NOMO-1 treated with dmso at 0.1 percent for 144 hours (cell line): ENCODE data around the gene ELP4.

ENCODE experiments used
- DNase-seq: peaks from one replicate; lab custom pipeline; 2025; ENCODE audit not compliant: unreplicated experiment; lab: John Stamatoyannopoulos, UW

Gene ELP4

GRCh38 chr11:31809541-31809856, 299.9 kb downstream of the ELP4 start:
- DNase-seq: no peak

- no peak for DNase-seq
Observed at GRCh38 chr11:31809857-31810778, 300.6 kb downstream of the ELP4 start.

- peak; percentile 91 for DNase-seq
Observed at GRCh38 chr11:31810779-31811647, 301.4 kb downstream of the ELP4 start, which contains the start of gene PAX6. Gene PAX6 (minus strand): TSS chr11:31811322. CDS start chr11:31806411, 4,911 bp downstream.

GRCh38 chr11:31812383-31813381, 303.1 kb downstream of the ELP4 start:
- DNase-seq: no peak

- DNase-seq: no peak
Observed at GRCh38 chr11:31813391-31814175, 304.0 kb downstream of the ELP4 start.

GRCh38 chr11:31814176-31814868, 304.8 kb downstream of the ELP4 start:
- DNase-seq: no peak

- DNase-seq: no peak
Observed at GRCh38 chr11:31815711-31816467, 306.3 kb downstream of the ELP4 start.

GRCh38 chr11:31816468-31817053, 307.0 kb downstream of the ELP4 start:
- no peak for DNase-seq

- DNase-seq: no peak
Observed at GRCh38 chr11:31817054-31817620, 307.6 kb downstream of the ELP4 start.

GRCh38 chr11:31817621-31818424, 308.3 kb downstream of the ELP4 start:
- no peak for DNase-seq

- DNase-seq: no peak
Observed at GRCh38 chr11:31818425-31818755, 308.8 kb downstream of the ELP4 start.

GRCh38 chr11:31818874-31819331, 309.3 kb downstream of the ELP4 start:
- DNase-seq: no peak

GRCh38 chr11:31819621-31820437, 310.3 kb downstream of the ELP4 start:
- DNase-seq: no peak

GRCh38 chr11:31820438-31820818, 310.9 kb downstream of the ELP4 start:
- DNase-seq: no peak

- DNase-seq: no peak
Observed at GRCh38 chr11:31821235-31821764, 311.7 kb downstream of the ELP4 start.

- no peak for DNase-seq
Observed at GRCh38 chr11:31821766-31822165, 312.2 kb downstream of the ELP4 start.
